Esophagus squamous epithelium (tissue), 5 donors: Measurements from ENCODE around the gene BAIAP2. TPM values are rescaled to one million over a fixed set of nuclear protein-coding genes. Genes with fewer than 3 reads are reported as not detected.

ENCODE experiments used
- DNase-seq: peaks from one replicate; lab custom pipeline; 2025; lab: John Stamatoyannopoulos, UW
- H3K27ac ChIP-seq, 4 donors: fragments of 200-600 bp; sonication (generic); one replicate each; pipeline ENCODE4 v1.5.1; 2016 to 2019; ENCODE audit warnings: mild to moderate bottlenecking in 1 of 4
- H3K27me3 ChIP-seq, 4 donors: fragments of 200-600 bp; sonication (generic); 1 replicate in 3 of 4; 2 replicates in 1 of 4; pipeline versions ENCODE4 v1.5.1 to v1.6.0; 2017 to 2021; ENCODE audit warnings: antibody characterized with exemption in 1 of 4
- H3K36me3 ChIP-seq, 3 donors: fragments of 200-600 bp; sonication (generic); one replicate each; pipeline ENCODE4 v1.5.1; 2016 to 2019
- H3K4me1 ChIP-seq, 3 donors: fragments of 200-600 bp; sonication (generic); one replicate each; pipeline ENCODE4 v1.5.1; 2017 to 2019
- H3K4me3 ChIP-seq, 4 donors: fragments of 200-600 bp; sonication (generic); 1 replicate in 3 of 4; 2 replicates in 1 of 4; pipeline ENCODE4 v1.5.1; 2016 to 2019; ENCODE audit warnings: mild to moderate bottlenecking in 2 of 4, moderate library complexity in 1 of 4
- H3K9me3 ChIP-seq, 3 donors: fragments of 200-600 bp; sonication (generic); one replicate each; pipeline ENCODE4 v1.5.1; 2016 to 2019
- POLR2A ChIP-seq, 4 donors: fragments of 450-650 bp; IDR thresholded peaks; one replicate each; pipeline ENCODE4 v1.6.1; 2017; ENCODE audit warnings: antibody characterized with exemption in 4 of 4, mild to moderate bottlenecking in 4 of 4, moderate library complexity in 3 of 4
- WGBS, 2 donors: methylation state at CpG; one replicate each; pipeline ENCODE4 v1.1.5; 2018; 5-methylcytosine and 5-hydroxymethylcytosine counted together
- intact Hi-C: fragments of 100-400 bp; cut with DNase I; formaldehyde crosslinking; loops from one replicate; pipeline ENCODE4 v1.15.0; 2022
- total RNA-seq, 4 donors: library from RNA; depleted of rRNA; stranded (reverse); fragments of >200 nt; gene quantifications; one replicate each; pipeline ENCODE4 v1.1.0, GENCODE V29; 2016
- TF ChIP-seq, protein P1 (sequence below), 6 experiments: fragments of 450-650 bp in 4 of 6; fragments of 200-600 bp in 2 of 6; sonication (generic) in 2 of 6; IDR thresholded peaks; one replicate each; pipeline ENCODE4 v1.5.1; 2016 to 2019; ENCODE audit warnings: antibody characterized with exemption in 6 of 6, mild to moderate bottlenecking in 4 of 6, moderate library complexity in 4 of 6
- donor health status: DM: yes; HTN: yes; CAD: no.

Gene BAIAP2
- total RNA-seq, 4 donors from 2014 or later: 87.8 to 175 (median 105) TPM

DNA sequence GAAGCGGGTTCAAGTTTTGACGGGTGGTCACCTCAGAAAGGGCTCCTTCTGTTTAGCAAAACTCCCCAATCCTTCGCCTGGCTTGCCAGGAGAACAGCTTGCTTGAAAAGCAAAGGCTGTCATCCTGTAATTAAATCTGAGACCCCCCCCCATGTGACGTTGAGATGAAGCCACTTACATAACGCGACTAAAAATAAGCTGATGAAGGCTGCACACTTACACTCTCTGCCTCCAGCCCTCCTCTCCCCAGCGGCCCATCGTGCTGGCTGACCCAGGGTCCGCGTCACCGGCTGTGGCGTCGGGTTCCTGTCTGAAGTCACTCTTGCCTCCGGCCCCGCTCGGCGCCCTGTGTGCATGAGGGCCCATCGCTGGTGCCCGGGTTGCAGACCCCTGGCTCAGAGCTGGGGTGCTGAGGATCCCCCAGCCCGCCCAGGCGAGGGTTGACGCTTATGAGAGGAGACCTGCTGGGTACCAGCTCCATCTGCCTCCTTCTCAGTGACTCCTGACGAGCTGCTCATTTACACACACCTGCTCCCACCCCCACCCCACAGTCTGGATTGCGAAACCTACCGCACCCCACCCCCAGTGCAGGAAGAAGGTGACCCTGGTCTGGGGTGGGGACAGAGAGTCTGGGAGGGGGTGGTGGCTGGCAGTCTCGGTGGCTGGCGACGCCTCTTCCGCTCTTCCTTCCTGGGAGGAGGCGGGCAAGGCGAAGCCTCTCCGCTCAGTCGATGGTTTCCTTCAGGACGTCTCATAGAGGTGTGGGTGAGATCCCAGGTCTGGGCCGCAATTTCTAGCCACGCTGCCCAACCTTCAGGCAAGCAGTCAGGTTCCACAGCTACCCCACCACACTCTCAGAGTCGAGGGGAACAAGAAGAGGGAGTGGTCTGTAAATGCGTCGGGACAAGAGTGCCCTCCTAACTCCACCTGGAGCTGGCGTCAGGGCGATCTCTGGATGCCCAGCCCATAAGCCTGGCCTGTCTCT, 3.1 kb upstream of the BAIAP2 start:
- Histone ChIP-seq H3K36me3 (peaks cover 0 to 13% (median 0%) of the 10 kb centered on the region in 3 donors), H3K27ac (peak overlapping the region in 1 of 4 donors; percentile 29), H3K4me1 (peaks cover 18 to 67% (median 30%) of the 10 kb centered on the region in 3 donors), H3K4me3 (no peak overlapping the region), H3K27me3 (peaks cover 0 to 24% (median 4%) of the 10 kb centered on the region in 4 donors), H3K9me3 (no peaks in the 10 kb centered on the region)
- no peak for DNase-seq
- intact Hi-C loops: no loop called here
- WGBS, 2 donors: 84 to 94% methylated on average over 6 to 15 of the region's 41 CpGs
- no peak for TF ChIP-seq POLR2A (IDR thresholded peaks at IDR 0.05)
- TF ChIP-seq, protein P1, sequence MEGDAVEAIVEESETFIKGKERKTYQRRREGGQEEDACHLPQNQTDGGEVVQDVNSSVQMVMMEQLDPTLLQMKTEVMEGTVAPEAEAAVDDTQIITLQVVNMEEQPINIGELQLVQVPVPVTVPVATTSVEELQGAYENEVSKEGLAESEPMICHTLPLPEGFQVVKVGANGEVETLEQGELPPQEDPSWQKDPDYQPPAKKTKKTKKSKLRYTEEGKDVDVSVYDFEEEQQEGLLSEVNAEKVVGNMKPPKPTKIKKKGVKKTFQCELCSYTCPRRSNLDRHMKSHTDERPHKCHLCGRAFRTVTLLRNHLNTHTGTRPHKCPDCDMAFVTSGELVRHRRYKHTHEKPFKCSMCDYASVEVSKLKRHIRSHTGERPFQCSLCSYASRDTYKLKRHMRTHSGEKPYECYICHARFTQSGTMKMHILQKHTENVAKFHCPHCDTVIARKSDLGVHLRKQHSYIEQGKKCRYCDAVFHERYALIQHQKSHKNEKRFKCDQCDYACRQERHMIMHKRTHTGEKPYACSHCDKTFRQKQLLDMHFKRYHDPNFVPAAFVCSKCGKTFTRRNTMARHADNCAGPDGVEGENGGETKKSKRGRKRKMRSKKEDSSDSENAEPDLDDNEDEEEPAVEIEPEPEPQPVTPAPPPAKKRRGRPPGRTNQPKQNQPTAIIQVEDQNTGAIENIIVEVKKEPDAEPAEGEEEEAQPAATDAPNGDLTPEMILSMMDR (IDR thresholded peaks at IDR 0.05): no peak

DNA sequence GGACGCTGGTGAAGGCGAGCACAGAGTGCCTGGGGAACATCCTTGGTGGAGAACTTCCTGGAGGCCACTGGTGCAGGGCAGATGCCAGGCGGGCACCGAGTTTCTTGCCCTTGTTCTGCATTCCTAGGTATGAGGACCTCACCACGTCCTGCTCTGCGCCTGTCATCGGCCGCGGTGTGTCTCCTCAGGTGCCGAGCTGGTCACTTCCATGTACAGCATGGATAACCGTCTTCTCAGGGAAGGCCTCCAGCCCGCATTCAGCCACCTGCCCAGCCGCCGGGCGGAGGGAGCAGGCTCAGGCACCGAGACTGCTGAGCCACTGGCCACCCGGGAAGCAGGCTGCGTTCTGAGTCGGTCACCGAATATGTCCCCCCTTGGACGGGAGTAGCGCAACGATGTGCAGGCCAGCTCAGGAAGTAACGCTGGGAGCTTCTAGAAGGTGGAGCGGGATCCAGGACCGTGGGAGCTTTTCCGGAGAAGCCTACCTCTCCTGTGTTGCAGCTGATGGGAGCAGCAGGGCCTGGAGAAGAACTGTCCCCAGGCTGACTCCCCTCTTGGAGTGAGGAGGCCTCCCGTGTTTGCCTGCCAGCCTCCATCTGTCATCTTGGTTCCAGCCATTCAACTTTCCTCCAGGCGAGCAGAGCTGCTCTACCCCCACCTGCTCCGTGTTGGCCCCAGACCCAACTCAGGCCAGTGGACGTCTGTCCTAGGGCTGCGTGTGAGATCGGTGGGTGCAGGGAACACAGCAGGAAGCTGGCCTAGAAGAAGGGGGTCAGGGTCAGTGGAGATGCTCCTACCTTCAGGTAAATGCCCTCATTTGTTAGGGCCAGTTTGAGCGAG, 2.1 kb upstream of the BAIAP2 start:
- H3K4me1 ChIP-seq: peaks cover 22 to 67% (median 27%) of the 10 kb centered on the region in 3 donors
- no peak overlapping the region for H3K4me3 ChIP-seq
- intact Hi-C loops: no loop called here
- H3K27me3 ChIP-seq: peaks cover 0 to 14% (median 4%) of the 10 kb centered on the region in 4 donors
- TF ChIP-seq, protein P1 (IDR thresholded peaks at IDR 0.05): no peak
- TF ChIP-seq POLR2A (IDR thresholded peaks at IDR 0.05): no peak
- no peaks in the 10 kb centered on the region for H3K9me3 ChIP-seq
- 87 to 89% methylated on average over 11 to 21 of the region's 34 CpGs for WGBS, 2 donors
- peak overlapping the region in 2 of 4 donors; percentile 2 to 92 for H3K27ac ChIP-seq
- DNase-seq: no peak
- peaks cover 0 to 13% (median 0%) of the 10 kb centered on the region in 3 donors for H3K36me3 ChIP-seq

DNA sequence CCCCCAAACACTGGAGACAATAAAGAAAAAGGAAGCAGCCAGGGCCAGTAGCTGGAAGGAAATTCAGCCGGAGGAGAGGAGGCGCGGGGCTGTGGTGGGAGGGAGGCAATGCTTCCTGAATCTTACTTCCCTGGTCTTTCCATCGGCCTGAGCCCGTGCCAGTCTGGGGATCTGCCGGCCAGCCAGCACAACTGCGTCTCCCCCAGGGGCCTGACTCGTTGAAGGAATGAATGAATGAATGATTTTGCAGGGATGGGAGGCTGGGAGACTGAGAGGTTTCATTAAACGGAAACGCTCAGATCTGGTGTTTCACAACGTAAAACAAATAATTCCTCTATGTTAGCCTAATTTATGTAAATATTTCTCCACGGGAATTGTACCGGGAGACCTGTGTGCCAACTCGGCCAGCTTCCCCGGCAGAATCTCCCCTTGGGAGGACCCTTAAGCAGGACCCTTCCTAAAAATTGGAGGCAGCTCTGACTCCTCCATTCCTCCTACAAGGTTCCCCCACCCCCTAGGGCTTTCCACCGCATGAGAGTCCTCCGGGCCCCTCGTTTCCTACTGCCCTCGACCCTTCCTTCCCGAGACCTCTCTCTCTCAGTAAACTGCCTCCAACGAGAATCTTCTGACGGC, 1.3 kb upstream of the BAIAP2 start:
- intact Hi-C loops: no loop called here
- 15 to 24% methylated on average over 22 of the region's 22 CpGs for WGBS, 2 donors
- peak overlapping the region; percentile 55 to 89 (median 79) for H3K4me3 ChIP-seq
- H3K36me3 ChIP-seq: peaks cover 0 to 13% (median 0%) of the 10 kb centered on the region in 3 donors
- H3K9me3 ChIP-seq: no peaks in the 10 kb centered on the region
- no peak for DNase-seq
- H3K27ac ChIP-seq: peak overlapping the region in 3 of 4 donors; percentile 1 to 92 (median 2)
- TF ChIP-seq, protein P1 (IDR thresholded peaks at IDR 0.05): no peak
- TF ChIP-seq POLR2A (IDR thresholded peaks at IDR 0.05): no peak
- peaks cover 0 to 6% (median under 1%) of the 10 kb centered on the region in 4 donors for H3K27me3 ChIP-seq
- H3K4me1 ChIP-seq: peaks cover 28 to 67% (median 34%) of the 10 kb centered on the region in 3 donors

DNA sequence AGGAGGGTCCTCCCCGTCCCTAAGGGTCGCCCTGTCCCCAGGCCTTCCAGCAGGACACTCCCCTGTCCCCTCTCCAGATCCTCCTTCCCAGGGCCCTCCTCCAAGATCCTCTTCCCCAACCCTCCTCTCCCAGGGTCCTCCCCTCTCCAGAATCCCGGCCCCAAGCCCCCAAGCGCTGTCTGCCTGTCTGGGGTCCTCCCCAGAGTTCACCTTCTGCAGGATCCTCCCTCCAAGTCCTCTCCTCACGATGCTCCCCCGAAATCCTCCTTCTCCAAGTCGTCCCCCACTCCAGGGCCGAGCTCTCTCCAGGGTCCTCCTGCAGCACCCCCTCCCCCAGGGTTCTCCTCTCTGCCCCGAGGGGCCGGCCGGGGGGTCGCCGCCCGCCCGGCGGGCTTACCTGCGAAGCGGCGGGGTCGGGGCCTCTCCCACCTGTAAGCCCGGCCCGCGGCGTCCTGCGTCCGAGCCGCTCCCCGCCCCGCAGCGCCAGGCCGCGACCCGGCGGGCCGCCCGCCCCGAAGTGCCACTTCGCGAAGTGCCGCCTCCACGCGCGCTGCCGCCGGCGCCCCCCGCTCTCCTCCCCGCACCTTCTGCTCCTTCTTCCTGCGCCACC, 678 bp upstream of the BAIAP2 start:
- TF ChIP-seq, protein P1 (IDR thresholded peaks at IDR 0.05): no peak
- no peak for TF ChIP-seq POLR2A (IDR thresholded peaks at IDR 0.05)
- Histone ChIP-seq H3K27me3 (no peaks in the 10 kb centered on the region), H3K4me3 (peak overlapping the region; percentile 55 to 89 (median 79)), H3K36me3 (peaks cover 0 to 17% (median 0%) of the 10 kb centered on the region in 3 donors), H3K27ac (peak overlapping the region; percentile 1 to 92 (median 78)), H3K4me1 (peaks cover 32 to 73% (median 37%) of the 10 kb centered on the region in 3 donors), H3K9me3 (no peaks in the 10 kb centered on the region)
- no peak for DNase-seq
- intact Hi-C loops: no loop called here
- 5 to 8% methylated on average over 7 to 8 of the region's 49 CpGs for WGBS, 2 donors
